ENCODE measurements around the gene DOCK4.

- TF ChIP-seq CTCF (IDR thresholded peaks at IDR 0.05) (no peak), POLR2A (IDR thresholded peaks at IDR 0.05) (no peak)
Measured at GRCh38 chr7:112204499-112205342, 1.5 kb downstream of the DOCK4 start.
